Activated gamma-delta T cell treated with Interleukin-2 at 50 U/mL for 16 hours (primary cell): ENCODE data around the gene SLC4A3.

Experiments
- DNase-seq: peaks from one replicate; pipeline ENCODE4 v3.0.0-alpha.2; 2020

SLC4A3 gene

GRCh38 chr2:219632760-219633105 lies 5.3 kb downstream of the SLC4A3 start:
- DNase-seq: no peak

- no peak for DNase-seq
Measured at GRCh38 chr2:219633276-219634065, 6.0 kb downstream of the SLC4A3 start.

- DNase-seq: no peak
Measured at GRCh38 chr2:219634171-219634940, 6.9 kb downstream of the SLC4A3 start.

GRCh38 chr2:219634951-219635751 lies 7.7 kb downstream of the SLC4A3 start:
- DNase-seq: no peak

- no peak for DNase-seq
Measured at GRCh38 chr2:219636144-219636915, 8.9 kb downstream of the SLC4A3 start.

- DNase-seq: no peak
Measured at GRCh38 chr2:219636941-219637841, 9.8 kb downstream of the SLC4A3 start.

- DNase-seq: no peak
Measured at GRCh38 chr2:219637842-219638185, 10.4 kb downstream of the SLC4A3 start.

GRCh38 chr2:219638217-219638947 lies 11.0 kb downstream of the SLC4A3 start:
- DNase-seq: no peak

- DNase-seq: no peak
Measured at GRCh38 chr2:219638948-219639755, 11.7 kb downstream of the SLC4A3 start.

GRCh38 chr2:219641390-219642068 lies 14.1 kb downstream of the SLC4A3 start:
- DNase-seq: no peak

GRCh38 chr2:219642069-219642454 lies 14.6 kb downstream of the SLC4A3 start:
- no peak for DNase-seq

- peak; percentile 85 for DNase-seq
Measured at GRCh38 chr2:219642465-219643083, 15.1 kb downstream of the SLC4A3 start.

GRCh38 chr2:219643084-219643473 lies 15.6 kb downstream of the SLC4A3 start:
- DNase-seq: no peak

GRCh38 chr2:219643788-219644398 lies 16.5 kb downstream of the SLC4A3 start:
- no peak for DNase-seq

- no peak for DNase-seq
Measured at GRCh38 chr2:219644801-219645480, 17.5 kb downstream of the SLC4A3 start.

GRCh38 chr2:219645631-219646527 lies 18.4 kb downstream of the SLC4A3 start:
- DNase-seq: no peak

GRCh38 chr2:219648176-219648575 lies 20.7 kb downstream of the SLC4A3 start:
- DNase-seq: no peak
